HG02678 (cell line): ENCODE data around the gene EPN2.

Experiments
- ATAC-seq: cut with Tn5 transposase; IDR thresholded peaks from one replicate; pipeline ENCODE4 v1.9.1; 2021; ENCODE audit warnings: mild to moderate bottlenecking, moderate library complexity; ENCODE audit not compliant: unreplicated experiment

Gene EPN2

GRCh38 chr17:19378416-19379360, 141.5 kb downstream of the EPN2 start, which contains the start of gene MAPK7:
MAPK7 (plus strand) TSS chr17:19378498; CDS start chr17:19378901, 403 bp downstream.
- ATAC-seq = peak; percentile 12

GRCh38 chr17:19379361-19380065, 142.3 kb downstream of the EPN2 start:
- no peak for ATAC-seq

GRCh38 chr17:19380481-19381301, 143.5 kb downstream of the EPN2 start:
- no peak for ATAC-seq

GRCh38 chr17:19381361-19381740, 144.2 kb downstream of the EPN2 start:
- ATAC-seq = no peak

- ATAC-seq = no peak
Measured at GRCh38 chr17:19381741-19382444, 144.7 kb downstream of the EPN2 start.

- ATAC-seq = no peak
Measured at GRCh38 chr17:19382531-19383444, 145.6 kb downstream of the EPN2 start.

- no peak for ATAC-seq
Measured at GRCh38 chr17:19383681-19384470, 146.7 kb downstream of the EPN2 start.

- no peak for ATAC-seq
Measured at GRCh38 chr17:19384723-19385391, 147.7 kb downstream of the EPN2 start.

GRCh38 chr17:19385521-19385983, 148.4 kb downstream of the EPN2 start:
- no peak for ATAC-seq
